Tibial nerve (tissue), 4 donors: Measurements from ENCODE around the gene NOL4L.

Source experiments
- EP300 ChIP-seq, 2 donors: sonication (generic); formaldehyde crosslinking; IDR thresholded peaks; one replicate each; pipeline ENCODE4 v1.6.1; 2017; ENCODE audit warnings: antibody characterized with exemption in 2 of 2, mild to moderate bottlenecking in 1 of 2
- POLR2A ChIP-seq, 2 donors: fragments of 450-650 bp; IDR thresholded peaks; one replicate each; pipeline ENCODE4 v1.6.1; 2017; ENCODE audit warnings: antibody characterized with exemption in 2 of 2, mild to moderate bottlenecking in 2 of 2, moderate library complexity in 2 of 2
- TF ChIP-seq, protein P1 (sequence below), 5 experiments: fragments of 200-600 bp in 3 of 5; fragments of 450-650 bp in 2 of 5; sonication (generic) in 3 of 5; IDR thresholded peaks; one replicate each; pipeline ENCODE4 v1.5.1; 2016 to 2019; ENCODE audit warnings: antibody characterized with exemption in 5 of 5, mild to moderate bottlenecking in 3 of 5, moderate library complexity in 2 of 5

- TF ChIP-seq, protein P1, sequence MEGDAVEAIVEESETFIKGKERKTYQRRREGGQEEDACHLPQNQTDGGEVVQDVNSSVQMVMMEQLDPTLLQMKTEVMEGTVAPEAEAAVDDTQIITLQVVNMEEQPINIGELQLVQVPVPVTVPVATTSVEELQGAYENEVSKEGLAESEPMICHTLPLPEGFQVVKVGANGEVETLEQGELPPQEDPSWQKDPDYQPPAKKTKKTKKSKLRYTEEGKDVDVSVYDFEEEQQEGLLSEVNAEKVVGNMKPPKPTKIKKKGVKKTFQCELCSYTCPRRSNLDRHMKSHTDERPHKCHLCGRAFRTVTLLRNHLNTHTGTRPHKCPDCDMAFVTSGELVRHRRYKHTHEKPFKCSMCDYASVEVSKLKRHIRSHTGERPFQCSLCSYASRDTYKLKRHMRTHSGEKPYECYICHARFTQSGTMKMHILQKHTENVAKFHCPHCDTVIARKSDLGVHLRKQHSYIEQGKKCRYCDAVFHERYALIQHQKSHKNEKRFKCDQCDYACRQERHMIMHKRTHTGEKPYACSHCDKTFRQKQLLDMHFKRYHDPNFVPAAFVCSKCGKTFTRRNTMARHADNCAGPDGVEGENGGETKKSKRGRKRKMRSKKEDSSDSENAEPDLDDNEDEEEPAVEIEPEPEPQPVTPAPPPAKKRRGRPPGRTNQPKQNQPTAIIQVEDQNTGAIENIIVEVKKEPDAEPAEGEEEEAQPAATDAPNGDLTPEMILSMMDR (IDR thresholded peaks at IDR 0.05), result no peak
- TF ChIP-seq POLR2A (IDR thresholded peaks at IDR 0.05), result no peak
- no peak for TF ChIP-seq EP300 (IDR thresholded peaks at IDR 0.05)
Measured at GRCh38 chr20:32534661-32535240, 50.4 kb downstream of the NOL4L start.
